NCI-H446 (cell line): ENCODE data around the gene RGL1.

Experiments used
- DNase-seq, 2 experiments: peaks; one replicate each; lab custom pipeline; 2025; lab: John Stamatoyannopoulos, UW

Gene RGL1

DNA sequence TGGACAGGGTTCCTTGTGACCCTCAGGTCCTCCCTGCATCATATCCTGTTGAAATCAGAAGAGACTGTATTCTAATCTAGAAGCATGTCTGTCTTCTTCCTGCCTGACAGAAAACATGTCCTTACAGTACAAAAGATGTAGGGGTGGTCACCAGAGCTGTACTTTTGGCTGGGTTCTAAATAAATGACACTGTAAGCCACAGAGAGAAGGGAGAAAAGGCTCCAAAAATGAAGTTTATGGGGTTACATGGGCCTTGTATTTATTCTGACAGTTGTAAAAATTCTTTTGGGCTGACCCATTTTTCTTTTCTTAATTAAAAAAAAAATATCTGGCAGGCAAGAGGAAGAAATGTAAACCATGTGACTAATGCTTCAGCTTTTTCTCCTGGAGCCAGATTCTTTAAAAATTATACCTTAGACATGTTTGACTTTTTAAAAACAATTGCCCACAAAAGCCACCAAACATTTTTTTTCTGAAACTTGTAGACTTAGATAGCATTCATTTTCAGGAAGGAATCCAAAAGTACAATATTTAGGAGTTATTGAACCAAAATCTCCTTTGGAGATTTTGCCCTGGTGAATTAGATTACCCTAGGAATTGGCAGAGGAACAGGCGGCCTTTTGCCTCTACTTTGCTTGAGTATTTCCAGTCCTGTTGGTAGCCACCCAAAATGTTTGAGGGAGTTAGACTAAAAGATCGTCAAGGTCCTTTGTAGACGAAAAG, 17.1 kb downstream of the RGL1 start:
- peak in 1 of 2 experiments; percentile 60 for DNase-seq

DNA sequence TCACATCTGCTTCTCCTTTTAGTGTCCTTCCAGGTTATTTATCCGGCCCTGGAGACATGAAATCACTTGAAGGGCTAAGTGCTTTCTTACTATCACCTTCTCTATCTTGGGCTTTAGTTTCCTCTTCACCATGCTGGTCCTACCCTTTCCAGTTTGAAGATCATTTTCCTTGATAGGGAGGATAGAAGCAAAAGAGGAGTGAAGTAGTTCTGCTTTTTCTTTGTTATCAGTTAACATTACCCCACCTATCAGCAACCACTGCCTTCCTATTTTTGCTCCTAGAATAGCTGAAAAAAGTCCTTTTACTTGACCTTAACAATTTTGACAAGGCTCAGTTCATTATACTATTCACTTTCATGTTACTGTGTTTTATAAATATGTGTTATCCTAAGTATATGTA, 19.4 kb downstream of the RGL1 start:
- DNase-seq: no peak

DNA sequence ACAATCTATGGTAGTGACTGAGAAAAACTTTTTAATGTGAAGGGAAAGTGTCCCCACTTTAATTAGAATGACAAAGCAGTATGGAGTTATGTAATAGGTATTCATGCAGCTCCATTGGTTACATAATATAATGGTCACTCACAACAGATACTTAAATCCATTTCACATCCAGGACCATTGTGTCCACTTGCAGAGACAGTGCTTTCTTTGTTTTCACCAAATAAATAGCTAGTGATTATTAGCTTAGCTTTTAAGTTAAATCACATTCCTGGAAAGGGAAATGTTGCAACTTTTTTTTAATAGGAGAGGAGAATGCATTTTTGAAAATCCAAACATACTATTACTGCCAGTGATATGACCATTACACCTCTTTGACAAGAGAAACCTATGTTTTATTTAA, 22.9 kb downstream of the RGL1 start:
- DNase-seq: no peak

DNA sequence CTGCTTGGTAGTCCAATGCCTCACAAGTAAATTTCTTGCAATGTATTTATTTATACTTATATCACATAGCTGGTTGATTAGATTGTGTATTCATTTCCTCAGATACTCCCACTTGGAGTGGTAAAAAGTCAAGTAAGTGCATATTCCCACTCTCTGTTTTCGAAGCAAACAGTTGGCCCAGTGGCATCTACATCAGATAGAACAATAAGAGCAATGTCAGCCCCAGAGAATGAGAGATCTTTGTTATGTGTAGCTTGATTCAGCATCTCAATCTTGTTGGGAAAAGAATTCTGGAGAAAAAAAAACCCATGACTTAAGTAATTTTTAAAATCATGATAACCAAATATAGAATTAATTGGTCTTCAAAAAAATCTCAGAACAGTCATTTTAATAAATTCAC, 25.5 kb downstream of the RGL1 start:
- no peak for DNase-seq

DNA sequence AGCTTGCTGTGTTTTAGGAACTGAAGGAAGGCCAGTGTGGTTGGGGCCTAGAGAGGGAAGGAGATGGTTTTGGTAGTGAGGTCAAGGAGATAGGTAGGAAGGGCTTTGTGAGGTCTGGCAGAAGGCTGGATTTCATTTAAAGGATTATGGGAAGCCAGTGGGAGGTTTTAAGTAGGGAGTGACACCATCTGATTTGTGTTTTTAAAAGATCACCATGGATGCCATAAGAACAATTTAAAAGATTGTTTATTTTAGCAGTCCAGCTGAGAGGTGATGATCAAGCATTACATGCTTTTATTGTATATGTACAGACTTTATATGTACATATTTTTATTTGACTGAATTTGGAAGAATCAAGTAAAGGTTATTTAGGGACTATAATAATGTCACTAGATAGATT, 26.4 kb downstream of the RGL1 start:
- DNase-seq: no peak

DNA sequence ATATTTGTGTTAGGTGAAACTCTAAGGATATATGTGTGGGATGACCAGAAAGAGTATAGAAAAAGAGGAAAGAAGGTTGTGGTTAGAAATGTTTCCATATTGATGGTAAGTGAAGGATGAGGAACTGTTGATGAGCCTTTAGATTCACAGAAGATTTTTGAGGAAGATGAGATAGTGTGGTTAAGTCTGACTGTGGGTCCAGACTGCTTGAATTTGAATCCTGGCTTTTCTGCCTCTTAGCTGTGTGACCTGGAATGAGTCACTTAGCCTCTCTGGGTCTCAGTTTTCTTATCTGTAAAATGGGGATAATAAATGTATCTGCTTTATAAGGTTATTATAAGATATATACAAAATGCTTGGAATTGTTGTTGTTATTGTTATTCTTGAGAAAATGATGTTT, 27.5 kb downstream of the RGL1 start:
- DNase-seq: no peak

DNA sequence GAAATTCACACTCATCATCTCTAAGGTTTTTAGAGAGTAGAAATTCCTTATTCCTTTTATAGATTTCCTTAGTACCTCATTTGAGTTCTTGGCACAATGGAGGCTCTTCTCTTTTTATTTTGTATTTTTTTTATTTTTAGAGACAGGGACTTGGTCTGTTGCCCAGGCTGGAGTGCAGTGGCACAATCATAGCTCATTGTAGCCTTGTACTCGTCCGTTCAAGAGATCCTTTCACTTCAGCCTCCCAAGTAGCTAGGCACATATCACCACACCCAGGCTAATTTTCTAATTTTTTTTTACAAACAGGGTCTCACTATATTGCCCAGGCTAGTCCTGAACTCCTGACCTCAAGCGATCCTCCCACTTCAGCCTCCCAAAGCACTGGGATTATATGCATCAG, 29.6 kb downstream of the RGL1 start:
- DNase-seq: peak in 1 of 2 experiments; percentile 27

DNA sequence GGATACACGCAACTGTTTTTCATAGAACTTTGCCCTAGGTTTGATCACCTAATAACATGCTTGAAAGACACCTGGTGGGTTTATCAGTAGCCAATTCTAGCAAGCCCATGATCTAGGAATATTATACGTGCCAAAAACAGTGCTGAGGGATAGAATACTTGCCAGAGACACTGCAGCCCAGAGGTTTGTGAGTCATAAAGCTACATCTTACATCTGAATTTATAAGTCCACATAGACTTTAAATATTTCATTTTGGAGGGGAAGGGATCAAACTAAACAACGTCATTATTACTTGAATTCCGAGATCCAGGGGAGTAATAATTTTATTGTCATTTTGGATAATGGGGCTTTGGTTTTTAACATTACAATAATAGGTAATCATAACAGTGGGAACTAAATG, 31.7 kb downstream of the RGL1 start:
- DNase-seq: no peak

DNA sequence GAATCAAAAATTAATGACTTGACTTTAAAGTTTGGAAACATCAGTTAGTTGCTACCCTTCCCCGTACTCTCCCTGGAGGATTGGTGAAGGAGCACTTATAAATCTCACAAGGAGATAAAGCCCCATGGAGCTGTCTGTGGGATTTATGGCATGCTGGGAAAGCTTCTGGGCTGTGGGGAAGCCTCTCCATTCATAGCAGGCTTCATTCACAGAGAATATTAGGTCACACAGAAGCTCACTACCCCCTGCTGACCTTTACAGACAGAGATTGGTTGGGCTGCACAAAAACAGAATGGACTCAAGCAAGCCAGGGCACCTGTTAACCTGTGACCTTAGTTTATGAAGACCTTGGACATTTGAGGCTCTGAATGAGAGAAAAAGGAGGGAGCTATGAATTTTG, 32.1 kb downstream of the RGL1 start:
- DNase-seq: no peak

DNA sequence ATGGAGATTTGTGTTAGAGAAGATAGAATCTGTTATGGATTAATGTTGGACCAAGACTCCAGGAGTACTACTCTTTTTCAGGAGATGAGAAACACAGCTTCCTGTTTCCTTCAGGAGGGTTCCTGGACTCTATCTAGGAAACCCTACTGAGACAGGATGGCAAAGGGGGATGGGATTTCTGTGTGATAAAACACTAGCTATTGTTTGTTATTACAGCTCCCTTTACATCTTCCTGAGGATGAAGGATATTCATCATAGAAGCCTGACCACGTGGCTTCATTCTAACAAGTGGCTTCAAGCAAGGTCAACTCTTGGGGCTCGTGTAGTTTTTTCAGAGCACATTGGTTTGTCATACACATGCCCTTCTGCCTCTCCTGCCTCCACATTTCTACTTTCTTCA, 33.3 kb downstream of the RGL1 start:
- DNase-seq: no peak

DNA sequence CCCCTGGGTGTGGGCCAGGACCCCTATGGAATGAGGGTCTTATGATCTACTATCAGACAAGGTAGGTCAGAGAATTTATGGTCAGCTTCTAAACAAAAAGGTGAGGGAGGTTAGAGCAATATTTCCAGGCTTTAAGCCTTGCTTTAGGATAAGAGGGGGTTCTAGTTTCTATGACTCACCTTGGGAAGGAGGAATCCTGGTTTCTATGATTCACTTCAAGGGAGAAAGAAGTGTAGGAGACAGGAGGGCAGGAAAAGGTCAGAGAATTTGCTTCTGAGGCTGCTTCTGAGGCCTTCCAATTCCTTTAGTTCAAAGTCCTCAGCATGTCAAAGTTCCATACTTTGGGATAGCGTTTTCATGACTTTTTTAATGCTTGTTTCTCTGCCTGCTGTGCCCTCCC, 35.2 kb downstream of the RGL1 start:
- no peak for DNase-seq

DNA sequence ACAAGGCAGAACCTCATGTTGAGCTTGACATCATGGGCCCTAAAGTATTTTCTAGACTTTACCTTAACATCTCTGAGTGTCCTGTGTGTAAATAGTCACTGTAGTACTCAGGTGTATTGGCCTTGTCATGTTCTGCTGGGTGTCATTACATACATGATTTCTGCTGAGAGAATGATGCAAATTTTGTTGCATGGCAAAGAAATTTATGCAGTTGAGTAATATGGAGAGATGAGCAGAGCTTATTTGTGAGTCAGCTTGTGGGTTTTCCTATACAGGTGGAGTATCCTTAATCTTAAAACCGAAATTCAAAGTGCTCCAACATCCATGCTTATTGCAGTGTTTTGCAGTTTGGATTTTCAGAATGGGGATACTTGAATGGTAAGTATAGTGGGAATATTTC, 36.6 kb downstream of the RGL1 start:
- no peak for DNase-seq

DNA sequence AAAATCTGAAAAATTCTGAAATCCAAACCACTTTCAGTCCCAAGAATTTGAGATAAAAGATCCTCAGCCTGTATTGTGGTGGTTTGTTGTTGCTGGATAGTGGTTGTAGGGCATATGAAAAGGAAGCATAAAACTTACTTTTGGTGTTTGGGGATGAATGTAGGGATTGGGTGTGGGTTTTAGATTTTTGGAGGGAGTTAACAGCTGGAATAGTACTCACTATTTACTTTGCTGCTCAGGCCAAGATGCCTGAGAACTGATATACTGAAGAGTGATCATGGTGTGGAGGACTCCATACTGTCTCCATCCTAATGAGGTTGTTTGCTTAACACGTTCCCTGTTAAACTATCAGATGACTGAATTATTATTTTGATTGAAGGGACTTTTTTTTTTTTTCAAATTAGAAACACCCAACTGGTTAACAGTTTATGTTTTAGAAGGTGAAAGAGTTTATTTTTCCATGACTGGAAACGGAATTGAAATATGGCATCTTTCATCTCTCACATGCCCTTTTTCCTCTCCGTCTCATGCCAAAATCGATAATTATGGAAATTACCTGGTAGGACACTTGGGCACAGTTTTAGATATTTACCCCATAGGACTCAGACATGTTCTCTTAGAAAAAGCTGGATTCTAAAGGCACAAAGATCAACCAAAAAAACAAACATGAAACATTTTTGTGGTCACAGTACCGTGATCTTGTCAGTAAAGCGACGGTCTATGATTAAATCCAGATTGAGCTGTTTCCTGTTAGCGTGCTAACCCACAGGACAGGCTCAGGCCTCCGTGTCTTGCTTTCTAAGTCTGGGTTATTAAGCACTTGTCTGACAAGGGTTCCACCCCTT, 37.3 kb downstream of the RGL1 start:
- peak; percentile 25 to 59 for DNase-seq

DNA sequence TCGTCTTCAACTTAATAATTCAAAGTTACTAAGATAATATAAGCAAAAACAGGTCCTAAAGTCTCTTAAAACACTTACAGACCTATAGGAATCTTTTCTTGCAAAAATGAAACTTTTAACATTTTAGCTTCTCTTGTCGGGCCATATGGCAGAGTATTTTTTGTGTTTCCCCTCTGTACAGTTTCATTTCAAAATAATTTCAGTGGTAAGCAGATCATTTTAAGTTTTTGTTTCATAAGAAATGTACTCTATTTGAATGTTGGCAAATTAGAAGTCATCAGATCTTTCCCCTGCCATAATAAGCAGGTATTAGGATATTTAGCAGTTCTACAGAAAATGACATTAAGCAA, 37.9 kb downstream of the RGL1 start:
- DNase-seq: no peak

DNA sequence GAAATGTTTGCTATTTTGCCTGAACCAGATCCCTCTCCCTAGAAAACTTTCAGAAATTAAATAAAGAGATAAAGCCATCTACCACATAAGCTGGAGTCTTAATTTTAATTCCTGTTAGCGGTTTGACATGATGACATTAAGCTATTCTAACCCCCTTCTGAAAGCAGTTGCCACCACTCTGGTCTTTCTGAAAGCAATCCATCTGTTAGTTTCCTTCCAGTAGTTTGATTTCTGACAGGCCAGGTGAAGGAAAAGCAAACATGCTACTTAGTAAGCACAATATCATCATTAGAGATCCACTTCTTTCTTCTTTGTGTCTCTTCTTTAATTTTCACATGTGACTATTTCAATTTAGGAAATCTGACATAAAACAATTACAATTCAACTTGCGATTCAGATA, 39.9 kb downstream of the RGL1 start:
- no peak for DNase-seq

DNA sequence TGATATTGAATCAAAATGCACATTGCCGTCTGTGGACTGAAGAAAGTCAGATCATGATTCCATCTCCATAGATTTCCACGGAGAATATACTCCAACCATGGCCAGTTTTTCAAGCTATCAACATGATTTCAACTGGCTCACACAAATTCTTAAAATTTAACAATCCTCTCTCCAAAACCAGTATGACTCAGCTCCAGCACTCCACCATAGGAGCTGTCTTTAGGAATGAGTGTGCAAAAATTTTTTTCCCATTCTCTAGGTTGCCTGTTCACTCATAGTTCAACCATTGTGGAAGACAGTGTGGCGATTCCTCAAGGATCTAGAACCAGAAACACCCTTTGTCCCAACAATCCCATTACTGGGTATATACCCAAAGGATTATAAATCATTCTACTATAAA, 40.8 kb downstream of the RGL1 start:
- DNase-seq: no peak

DNA sequence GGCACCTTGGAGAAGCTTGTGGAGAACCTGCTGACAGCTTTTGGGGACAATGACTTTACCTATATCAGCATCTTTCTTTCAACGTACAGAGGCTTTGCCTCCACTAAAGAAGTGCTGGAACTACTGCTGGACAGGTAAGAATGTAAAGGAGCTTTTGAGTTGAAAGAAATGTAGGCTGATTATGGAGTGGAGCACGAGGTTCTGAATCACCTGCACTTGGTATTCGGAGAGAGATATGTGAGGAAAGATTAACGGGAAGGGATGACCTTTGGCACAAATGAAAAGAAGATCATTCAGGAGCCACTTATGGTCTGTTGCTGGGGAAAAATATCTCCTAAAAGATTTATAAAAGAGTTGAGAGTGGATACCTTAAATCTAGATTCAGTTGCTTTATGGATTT, 42.7 kb downstream of the RGL1 start:
- DNase-seq: no peak

DNA sequence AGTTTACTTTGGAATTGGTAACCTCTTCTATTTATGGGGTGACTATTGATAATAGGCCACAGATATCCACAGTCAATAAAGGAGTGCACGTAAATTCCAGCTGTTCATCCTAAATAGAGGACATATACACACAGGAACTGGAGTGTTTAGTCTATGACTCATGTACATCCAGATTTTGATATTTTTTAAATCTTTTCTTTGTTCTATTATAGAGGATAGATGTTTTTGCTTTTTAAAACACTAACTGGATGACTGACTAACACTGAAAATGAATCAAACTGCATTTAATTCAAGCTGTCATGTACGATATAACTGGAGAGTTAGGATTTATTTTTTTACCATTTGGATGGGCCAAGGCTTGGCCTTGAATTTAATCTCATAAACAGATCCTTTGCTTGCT, 45.9 kb downstream of the RGL1 start:
- DNase-seq: no peak

DNA sequence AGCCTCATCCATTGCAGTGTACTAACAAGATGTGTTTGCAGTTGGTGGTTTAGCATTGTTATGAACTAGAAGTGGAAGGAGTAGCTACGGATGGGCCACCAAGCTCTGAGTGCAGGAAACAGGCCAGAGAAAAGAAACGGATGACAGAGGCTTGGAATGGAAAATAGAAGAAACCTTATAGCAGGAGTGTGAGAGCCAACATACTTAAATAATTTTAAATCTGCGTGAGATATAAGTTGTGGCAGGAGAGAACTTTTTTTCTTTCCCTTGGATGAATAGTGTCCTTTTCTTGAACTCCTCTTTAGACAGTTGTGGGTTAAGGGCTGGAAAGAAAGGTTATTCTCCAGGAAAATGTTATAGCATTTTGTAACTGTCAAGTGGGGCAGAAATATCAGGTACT, 54.2 kb downstream of the RGL1 start:
- DNase-seq: no peak

DNA sequence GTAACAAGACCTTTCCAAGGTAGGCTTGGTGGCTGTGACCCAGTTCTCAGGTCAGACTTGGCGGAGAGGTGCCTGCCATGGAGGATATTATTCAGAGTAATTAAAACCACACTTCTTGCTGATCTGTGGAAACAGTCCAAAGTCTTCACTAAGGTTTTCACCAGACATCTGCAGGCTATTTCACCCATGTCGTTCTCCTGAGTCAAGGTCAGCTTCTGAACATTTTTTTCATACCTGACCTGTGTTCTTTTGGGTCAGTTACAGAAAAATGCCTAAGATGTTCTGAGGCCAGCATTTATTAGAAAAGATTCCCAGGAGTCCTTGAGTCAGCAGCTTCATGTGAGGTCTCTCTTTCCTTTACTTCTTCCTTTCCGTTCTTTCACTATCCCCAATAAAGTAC, 54.9 kb downstream of the RGL1 start:
- no peak for DNase-seq

DNA sequence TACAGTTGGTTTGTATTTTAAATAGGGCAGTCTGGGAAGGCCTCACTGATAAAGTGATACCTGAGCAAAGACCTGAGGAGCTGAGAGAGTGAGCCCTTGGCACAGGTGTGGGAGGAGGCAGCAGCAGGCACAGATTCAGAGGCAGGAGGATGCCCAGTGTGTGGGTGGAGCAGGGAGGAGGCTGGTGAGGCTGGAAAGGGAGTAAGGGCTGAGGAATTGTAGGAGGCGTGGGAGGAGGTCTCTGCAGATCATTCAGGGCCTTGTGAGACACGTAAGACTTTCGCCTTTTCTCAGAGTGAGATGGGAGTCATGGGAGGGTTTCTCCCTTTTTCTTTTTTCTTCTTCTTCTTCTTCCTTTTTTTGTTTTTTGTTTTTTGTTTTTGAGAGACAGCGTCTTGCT, 58.0 kb downstream of the RGL1 start:
- DNase-seq: no peak

DNA sequence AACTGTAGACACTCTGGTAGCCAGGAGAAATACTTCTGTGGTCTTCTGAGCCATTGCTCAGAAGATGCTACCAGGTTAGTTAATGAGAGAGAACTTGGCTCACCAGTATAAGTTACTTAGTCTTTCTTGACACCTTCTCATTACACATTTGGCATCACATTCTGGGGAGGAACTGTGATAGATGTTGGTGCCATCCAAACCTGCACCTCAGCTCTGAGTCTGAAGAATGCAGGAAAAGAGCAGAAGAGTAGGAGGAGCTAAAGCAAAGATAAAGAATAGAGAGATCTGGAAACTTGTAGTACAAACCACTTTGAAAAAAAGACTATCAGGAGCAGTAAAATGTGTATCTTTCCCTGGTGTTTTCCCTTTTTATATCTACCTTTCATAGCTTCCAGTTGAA, 58.9 kb downstream of the RGL1 start:
- no peak for DNase-seq

DNA sequence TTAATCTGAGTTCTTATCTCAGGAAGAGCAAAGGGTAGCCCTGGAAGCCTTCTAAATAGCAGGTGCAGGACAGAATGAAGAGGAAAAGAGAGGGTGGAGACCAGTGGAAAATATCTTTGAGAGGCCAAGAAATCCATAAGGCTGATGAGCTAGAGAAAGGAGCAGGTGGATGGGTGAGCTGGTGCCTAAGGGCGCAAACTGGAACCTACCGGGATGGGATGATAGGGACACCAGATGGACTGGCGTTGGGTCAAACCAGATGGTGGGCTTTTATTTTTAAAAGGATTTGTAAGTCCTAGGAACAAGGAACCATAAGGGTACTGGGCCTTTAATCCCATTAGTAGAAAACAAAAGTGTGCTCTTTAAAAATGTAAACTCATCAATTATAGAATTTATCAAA, 59.7 kb downstream of the RGL1 start:
- peak in 1 of 2 experiments; percentile 80 for DNase-seq

DNA sequence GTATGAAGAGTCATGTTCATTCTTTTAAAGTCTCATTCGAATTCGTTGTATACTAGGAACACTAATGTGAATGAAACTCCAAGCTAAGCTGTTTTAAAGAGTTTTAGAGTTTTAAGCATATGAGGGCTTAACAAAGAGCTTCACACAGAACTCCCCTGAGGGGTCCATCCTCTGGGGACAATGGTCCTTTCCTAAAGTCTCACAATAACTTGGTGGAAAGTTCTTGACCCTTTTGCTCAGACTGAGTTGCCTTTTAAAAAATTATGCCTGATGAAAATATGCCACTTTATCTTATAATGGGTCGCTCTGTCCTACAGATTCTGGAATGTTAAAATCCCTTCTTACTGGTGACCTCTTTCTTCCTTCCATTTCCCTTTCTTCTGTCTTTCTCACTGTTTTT, 64.3 kb downstream of the RGL1 start:
- no peak for DNase-seq
